RWPE2 (cell line): Measurements from ENCODE around the gene KCNH1.

Experiments used
- ATAC-seq: fragments of 200-7000 bp; cut with Tn5 transposase; 3 replicates; pipeline ENCODE4 v1.9.1; 2021; ENCODE audit warnings: low read depth
- DNase-seq: peaks from one replicate; pipeline ENCODE4 v3.0.0-alpha.2; 2020; ENCODE audit warnings: low spot score
- H3K27ac ChIP-seq: fragments of 450-650 bp; 2 replicates; pipeline ENCODE4 v1.5.1; 2017; ENCODE audit warnings: mild to moderate bottlenecking; ENCODE audit not compliant: poor library complexity, severe bottlenecking
- H3K27me3 ChIP-seq: fragments of 250-450 bp; sonication (Bioruptor Pico); 2 replicates; pipeline ENCODE4 v1.5.1; 2021; ENCODE audit warnings: mild to moderate bottlenecking, moderate library complexity; ENCODE audit not compliant: insufficient read depth, poor library complexity, severe bottlenecking
- H3K36me3 ChIP-seq: fragments of 250-450 bp; sonication (Bioruptor Pico); 2 replicates; pipeline ENCODE4 v1.5.1; 2020; ENCODE audit warnings: low read depth, mild to moderate bottlenecking, moderate library complexity
- H3K4me1 ChIP-seq: fragments of 250-450 bp; sonication (Bioruptor Pico); 2 replicates; pipeline ENCODE4 v1.5.1; 2021; ENCODE audit warnings: mild to moderate bottlenecking, moderate library complexity; ENCODE audit not compliant: insufficient read depth, poor library complexity, severe bottlenecking
- H3K4me3 ChIP-seq: fragments of 250-450 bp; sonication (Bioruptor Pico); 2 replicates; pipeline ENCODE4 v1.5.1; 2021; ENCODE audit warnings: mild to moderate bottlenecking, moderate library complexity; ENCODE audit not compliant: severe bottlenecking
- H3K9me3 ChIP-seq: fragments of 250-450 bp; sonication (Bioruptor Pico); 2 replicates; pipeline ENCODE4 v1.5.1; 2021; ENCODE audit warnings: mild to moderate bottlenecking, moderate library complexity; ENCODE audit not compliant: severe bottlenecking
- TF ChIP-seq, protein P1 (sequence below): fragments of 450-650 bp; IDR thresholded peaks from one replicate; pipeline ENCODE4 v1.5.1; 2017; ENCODE audit warnings: mild to moderate bottlenecking, moderate library complexity; ENCODE audit not compliant: poor library complexity, severe bottlenecking

Gene KCNH1

DNA sequence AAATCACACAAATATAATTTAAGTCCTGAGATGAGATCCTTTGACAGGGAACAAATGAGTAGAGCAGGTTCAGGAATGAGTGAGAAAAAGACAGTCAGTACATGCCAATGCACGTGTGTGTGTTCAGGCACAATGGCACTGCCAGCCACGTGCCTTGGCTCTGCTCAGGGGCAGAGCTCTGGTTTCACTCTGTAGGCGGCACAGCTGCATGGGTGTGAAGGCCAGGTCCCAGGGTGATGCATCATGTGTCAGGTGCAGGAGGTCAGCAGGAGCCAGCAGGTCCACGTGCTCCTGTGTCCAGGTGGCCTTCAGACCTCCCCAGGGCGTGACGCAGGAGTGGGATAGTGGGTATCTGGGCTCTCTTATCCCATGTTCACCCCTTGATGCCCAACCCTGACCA, 386.1 kb downstream of the KCNH1 start:
- TF ChIP-seq, protein P1, sequence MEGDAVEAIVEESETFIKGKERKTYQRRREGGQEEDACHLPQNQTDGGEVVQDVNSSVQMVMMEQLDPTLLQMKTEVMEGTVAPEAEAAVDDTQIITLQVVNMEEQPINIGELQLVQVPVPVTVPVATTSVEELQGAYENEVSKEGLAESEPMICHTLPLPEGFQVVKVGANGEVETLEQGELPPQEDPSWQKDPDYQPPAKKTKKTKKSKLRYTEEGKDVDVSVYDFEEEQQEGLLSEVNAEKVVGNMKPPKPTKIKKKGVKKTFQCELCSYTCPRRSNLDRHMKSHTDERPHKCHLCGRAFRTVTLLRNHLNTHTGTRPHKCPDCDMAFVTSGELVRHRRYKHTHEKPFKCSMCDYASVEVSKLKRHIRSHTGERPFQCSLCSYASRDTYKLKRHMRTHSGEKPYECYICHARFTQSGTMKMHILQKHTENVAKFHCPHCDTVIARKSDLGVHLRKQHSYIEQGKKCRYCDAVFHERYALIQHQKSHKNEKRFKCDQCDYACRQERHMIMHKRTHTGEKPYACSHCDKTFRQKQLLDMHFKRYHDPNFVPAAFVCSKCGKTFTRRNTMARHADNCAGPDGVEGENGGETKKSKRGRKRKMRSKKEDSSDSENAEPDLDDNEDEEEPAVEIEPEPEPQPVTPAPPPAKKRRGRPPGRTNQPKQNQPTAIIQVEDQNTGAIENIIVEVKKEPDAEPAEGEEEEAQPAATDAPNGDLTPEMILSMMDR = no peak
- Histone ChIP-seq H3K4me1 (no peaks in the 10 kb centered on the region), H3K27ac (no peak overlapping the region), H3K9me3 (no peaks in the 10 kb centered on the region), H3K4me3 (no peak overlapping the region), H3K36me3 (no peaks in the 10 kb centered on the region), H3K27me3 (no peaks in the 10 kb centered on the region)
- no peak for ATAC-seq
- DNase-seq = no peak

DNA sequence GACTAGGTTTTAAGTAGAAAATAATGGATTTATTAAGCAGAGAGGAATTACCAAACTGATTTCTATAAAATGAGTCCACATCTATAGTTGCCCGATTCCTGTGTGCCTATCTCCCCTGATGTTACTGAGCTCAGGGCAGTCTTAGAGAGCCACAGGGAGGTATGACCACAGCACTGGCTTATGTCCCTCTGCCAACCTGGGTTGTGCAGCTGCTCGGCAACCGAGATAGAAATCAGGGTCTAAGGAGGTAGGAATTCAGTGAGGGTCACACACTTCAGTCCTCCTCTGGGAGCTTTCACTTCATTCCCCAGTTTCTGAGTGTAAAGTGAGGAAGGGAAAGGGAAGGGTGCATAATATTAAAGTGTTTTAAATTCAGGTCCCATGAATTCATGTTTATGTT, 386.8 kb downstream of the KCNH1 start:
- H3K27ac ChIP-seq = no peak overlapping the region
- H3K9me3 ChIP-seq = no peaks in the 10 kb centered on the region
- TF ChIP-seq, protein P1 = no peak
- no peaks in the 10 kb centered on the region for H3K36me3 ChIP-seq
- H3K4me1 ChIP-seq = no peaks in the 10 kb centered on the region
- H3K4me3 ChIP-seq = no peak overlapping the region
- no peak for ATAC-seq
- no peak for DNase-seq
- no peaks in the 10 kb centered on the region for H3K27me3 ChIP-seq

DNA sequence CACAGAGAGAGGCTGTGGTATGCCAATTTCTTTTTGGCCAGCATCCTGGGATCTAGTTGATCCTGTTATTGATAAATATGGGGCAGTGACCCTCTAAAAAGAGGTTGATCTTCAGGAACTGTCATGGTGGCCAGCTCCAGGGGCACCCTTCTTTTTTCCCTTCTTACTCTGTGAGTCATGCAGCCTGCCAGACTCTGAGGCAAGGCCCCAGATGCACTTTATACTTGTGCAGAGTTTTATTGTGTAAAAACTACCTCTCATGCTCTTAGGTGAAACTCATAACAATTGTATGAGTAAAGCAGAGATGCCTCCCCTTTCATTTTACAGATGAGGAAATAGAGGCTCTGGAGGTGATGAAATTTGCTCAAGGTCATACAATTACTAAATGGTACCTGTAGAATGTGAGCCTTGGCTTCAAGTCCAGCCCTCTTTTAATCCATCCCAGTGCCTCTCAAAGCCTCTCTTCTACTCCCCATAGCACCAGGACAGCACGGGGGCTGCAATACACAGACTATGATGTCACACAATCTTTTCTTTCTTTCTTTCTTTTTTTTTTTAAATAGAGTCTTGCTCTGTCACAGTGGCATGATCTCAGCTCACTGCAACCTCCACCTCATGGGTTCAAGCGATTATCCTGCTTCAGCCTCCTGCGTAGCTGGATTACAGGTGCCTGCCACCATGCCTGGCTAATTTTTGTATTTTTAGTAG, 387.8 kb downstream of the KCNH1 start:
- Histone ChIP-seq H3K27ac (no peak overlapping the region), H3K4me3 (no peak overlapping the region), H3K9me3 (no peaks in the 10 kb centered on the region), H3K27me3 (no peaks in the 10 kb centered on the region), H3K4me1 (no peaks in the 10 kb centered on the region), H3K36me3 (no peaks in the 10 kb centered on the region)
- TF ChIP-seq, protein P1 = no peak
- ATAC-seq (no peak), DNase-seq (no peak)

DNA sequence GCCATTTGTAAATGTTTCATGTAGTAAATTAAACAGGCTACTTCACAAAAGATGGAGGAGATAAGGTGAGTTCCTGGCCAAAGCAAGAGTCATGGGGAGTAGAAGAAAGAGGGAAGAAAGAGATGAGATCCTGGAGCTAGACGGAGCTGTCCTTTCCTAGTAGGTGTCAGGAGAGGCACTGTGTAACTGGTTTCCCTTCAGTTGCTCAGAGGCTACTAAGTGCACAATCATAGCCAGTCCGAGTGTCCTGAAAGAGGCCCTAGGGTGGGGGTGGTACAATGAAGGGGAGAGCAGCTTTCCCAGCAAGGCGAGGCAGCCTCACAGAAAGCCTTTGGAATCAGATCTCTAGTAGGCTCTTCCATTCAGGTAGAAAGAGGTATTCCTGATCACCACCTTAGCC, 390.9 kb downstream of the KCNH1 start:
- no peak overlapping the region for H3K4me3 ChIP-seq
- no peaks in the 10 kb centered on the region for H3K27me3 ChIP-seq
- no peaks in the 10 kb centered on the region for H3K4me1 ChIP-seq
- DNase-seq = no peak
- H3K27ac ChIP-seq = no peak overlapping the region
- TF ChIP-seq, protein P1 = no peak
- H3K36me3 ChIP-seq = no peaks in the 10 kb centered on the region
- no peak for ATAC-seq
- H3K9me3 ChIP-seq = no peaks in the 10 kb centered on the region

DNA sequence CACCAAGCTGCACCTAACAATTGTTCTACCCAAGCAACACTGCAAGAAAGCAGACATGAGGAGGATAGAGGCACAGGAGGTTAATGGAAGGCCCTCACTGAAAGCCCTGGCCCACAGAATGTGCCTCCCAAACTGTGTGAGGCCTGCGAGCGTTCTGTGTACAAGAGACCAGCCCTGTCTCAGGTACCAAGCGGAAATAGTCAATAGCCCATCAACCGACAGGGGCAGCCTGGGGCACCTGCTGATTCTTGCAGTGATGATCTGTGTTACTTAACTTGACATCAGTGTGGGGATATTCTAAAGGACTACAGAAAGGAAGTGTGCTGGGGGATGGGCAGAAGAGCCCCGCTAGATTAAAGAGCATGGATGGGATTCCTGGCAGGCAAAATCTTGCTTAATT, 392.4 kb downstream of the KCNH1 start:
- Histone ChIP-seq H3K27ac (no peak overlapping the region), H3K4me1 (no peaks in the 10 kb centered on the region), H3K9me3 (no peaks in the 10 kb centered on the region), H3K36me3 (no peaks in the 10 kb centered on the region), H3K4me3 (no peak overlapping the region), H3K27me3 (no peaks in the 10 kb centered on the region)
- TF ChIP-seq, protein P1 = no peak
- no peak for ATAC-seq
- DNase-seq = no peak
